Fibroblast of the aortic adventitia (primary cell): Measurements from ENCODE around the gene TAB2. TPM values are rescaled to one million over a fixed set of nuclear protein-coding genes. Genes with fewer than 3 reads are reported as not detected.

Experiments
- DNase-seq: peaks from one replicate; pipeline ENCODE4 v3.0.0-alpha.2; 2010; ENCODE audit warnings: low read depth
- H3K4me3 ChIP-seq: 2 replicates; pipeline ENCODE4 v1.5.1; 2011; ENCODE audit warnings: low read depth, mild to moderate bottlenecking, control low read depth, low read length, moderate library complexity
- total RNA-seq: library from RNA; depleted of rRNA; stranded (reverse); fragments of >200 nt; gene quantifications from 2 replicates; pipeline ENCODE4 v1.2.3, GENCODE V29; 2012; ENCODE audit warnings: low replicate concordance
- TF ChIP-seq, protein P1 (sequence below): IDR thresholded peaks from 2 replicates; pipeline ENCODE4 v1.5.1; 2011; ENCODE audit warnings: mild to moderate bottlenecking, low read length, control low read depth, inconsistent platforms; ENCODE audit not compliant: insufficient read depth

The TAB2 gene
- total RNA-seq, 1 donor: 40.0 TPM

- DNase-seq: no peak
- TF ChIP-seq, protein P1, sequence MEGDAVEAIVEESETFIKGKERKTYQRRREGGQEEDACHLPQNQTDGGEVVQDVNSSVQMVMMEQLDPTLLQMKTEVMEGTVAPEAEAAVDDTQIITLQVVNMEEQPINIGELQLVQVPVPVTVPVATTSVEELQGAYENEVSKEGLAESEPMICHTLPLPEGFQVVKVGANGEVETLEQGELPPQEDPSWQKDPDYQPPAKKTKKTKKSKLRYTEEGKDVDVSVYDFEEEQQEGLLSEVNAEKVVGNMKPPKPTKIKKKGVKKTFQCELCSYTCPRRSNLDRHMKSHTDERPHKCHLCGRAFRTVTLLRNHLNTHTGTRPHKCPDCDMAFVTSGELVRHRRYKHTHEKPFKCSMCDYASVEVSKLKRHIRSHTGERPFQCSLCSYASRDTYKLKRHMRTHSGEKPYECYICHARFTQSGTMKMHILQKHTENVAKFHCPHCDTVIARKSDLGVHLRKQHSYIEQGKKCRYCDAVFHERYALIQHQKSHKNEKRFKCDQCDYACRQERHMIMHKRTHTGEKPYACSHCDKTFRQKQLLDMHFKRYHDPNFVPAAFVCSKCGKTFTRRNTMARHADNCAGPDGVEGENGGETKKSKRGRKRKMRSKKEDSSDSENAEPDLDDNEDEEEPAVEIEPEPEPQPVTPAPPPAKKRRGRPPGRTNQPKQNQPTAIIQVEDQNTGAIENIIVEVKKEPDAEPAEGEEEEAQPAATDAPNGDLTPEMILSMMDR: no peak
- H3K4me3 ChIP-seq: no peak overlapping the region
Measured at GRCh38 chr6:149387779-149388512, 70.4 kb downstream of the TAB2 start.

DNA sequence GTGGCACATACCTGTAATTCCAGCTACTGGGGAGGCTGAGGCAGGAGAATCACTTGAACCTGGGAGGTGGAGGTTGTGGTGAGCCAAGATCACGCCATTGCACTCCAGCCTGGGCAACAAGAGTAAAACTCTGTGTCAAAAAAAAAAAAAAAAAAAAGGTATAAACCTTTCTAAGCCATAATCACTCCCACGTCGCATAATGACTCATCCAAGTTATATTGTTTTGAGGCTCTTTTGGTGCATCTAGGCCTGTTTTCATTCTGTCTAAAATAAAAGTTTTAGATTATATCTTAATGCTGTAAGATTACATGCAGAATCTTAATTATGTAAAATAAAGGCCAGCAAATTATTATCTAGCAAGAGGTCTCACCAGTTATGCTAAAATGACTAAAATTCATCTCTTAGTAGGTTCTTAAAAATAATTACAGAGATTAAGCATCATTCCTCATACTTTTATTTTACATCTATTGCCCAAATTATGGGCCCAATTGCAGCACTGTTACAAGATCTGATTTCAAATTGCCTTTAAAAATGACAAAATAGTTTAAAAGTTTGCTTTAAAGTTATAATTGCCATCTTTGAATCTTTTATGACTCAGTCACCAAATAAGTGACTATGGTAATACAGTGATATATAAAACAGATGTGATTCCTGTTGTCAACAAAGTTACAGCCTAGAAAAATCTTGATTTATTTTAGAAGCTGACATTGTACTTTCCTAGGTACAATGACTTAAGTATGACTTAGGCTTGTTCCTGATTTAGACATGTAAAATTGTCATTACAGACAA is 72.2 kb downstream of the TAB2 start:
- no peak overlapping the region for H3K4me3 ChIP-seq
- TF ChIP-seq, protein P1: no peak
- DNase-seq: peak; percentile 24

- H3K4me3 ChIP-seq: no peak overlapping the region
- TF ChIP-seq, protein P1: no peak
- DNase-seq: no peak
Measured at GRCh38 chr6:149392093-149392492, 74.6 kb downstream of the TAB2 start.

DNA sequence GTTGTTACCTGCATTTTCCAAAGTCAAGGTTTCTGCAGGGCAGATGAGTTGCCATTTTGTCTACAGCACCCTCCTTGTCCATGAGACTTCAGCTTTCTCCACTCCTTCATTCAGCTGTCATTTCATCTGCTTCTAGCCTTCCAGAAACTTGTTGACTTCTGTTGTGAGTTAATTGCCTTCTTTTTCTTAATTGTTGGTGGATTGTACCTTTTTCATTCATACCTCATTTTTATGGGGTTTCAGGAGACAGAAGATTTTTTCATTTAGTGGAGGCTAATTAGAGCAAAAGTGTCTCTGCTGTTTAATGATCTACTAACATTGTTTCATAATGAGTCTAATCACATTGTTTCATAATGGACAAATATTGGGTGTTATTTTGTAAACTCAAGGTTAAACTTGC is 75.0 kb downstream of the TAB2 start:
- no peak overlapping the region for H3K4me3 ChIP-seq
- TF ChIP-seq, protein P1: no peak
- DNase-seq: no peak

DNA sequence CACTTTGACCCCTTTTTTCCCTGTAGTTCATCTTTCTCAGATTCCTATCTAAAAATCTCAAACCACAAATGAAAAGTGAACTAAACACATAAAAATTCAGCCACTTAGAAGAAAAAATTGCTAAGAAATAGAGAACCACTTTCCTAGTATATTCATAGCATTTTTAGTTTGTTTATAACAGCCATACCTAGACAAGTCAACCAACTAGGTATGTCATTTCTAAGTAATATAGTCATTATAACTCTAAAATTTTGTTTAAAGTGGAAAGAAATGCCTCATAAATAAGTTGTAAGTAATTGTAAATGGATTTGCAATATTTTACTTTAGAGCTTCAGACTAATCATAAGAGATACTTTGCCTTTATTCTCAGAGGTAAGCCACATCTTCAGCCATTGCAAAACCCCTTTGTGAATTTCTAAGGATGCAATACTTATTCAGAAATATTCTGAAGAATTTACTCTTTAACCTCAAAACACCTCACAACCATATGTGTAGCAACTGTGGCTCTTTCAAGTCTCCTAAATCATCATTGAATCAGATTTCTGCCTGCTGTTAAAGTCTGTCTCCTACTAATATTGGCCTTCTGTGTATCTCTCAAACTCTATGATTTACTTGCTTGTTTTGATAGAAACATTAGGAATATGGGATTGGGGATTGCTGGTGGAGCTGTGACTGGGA is 75.6 kb downstream of the TAB2 start:
- DNase-seq: no peak
- TF ChIP-seq, protein P1: no peak
- H3K4me3 ChIP-seq: no peak overlapping the region

GRCh38 chr6:149395185-149395584 is 77.7 kb downstream of the TAB2 start:
- TF ChIP-seq, protein P1: no peak
- no peak for DNase-seq
- H3K4me3 ChIP-seq: no peak overlapping the region
